ENCODE data around the gene PKDREJ.

Gene PKDREJ

DNA sequence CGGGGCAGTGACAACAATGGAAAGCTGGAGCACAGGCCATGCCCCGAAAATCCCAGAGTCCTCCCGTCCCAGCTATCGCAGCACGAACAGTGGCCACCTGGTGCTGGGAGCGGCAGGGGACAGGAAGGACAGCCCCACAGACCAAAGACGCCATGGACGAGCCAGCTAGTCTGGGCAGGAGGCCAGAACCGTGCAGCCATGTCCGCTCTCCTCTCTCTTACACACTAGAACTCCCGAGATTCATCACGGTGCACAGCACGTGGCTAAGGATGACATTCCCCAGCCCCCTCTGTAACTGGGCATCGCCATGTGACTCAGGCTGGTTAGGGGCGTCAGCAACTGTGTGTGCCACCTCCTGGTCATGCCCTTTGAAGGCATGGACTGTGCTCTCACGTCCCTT, 17.6 kb downstream of the PKDREJ start:
- TF ChIP-seq GATA1 (IDR thresholded peaks at IDR 0.05; ENCODE audit: low read depth, low read length) (no peak), POLR2A (IDR thresholded peaks at IDR 0.05; ENCODE audit: low read length) (no peak)

DNA sequence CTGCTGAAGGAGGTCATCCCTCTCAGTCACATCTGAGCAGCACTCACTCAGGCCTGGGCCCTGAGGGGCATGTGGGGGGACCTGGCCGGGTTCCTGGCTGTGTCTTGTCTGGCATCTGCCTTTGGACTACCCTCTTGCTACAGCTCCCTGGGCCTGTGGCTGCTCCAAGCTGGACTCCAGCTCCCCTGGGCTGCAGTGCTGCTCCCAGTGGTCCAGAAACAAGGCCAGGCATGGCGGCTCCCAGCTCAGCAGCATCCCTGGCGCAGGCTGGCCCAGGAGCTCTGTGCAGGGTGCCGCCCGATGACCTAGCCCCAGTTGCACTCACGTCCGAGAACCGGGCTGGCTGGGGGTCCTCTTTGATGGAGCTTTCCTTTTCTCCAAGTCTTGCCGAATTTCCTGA, 18.4 kb downstream of the PKDREJ start:
- TF ChIP-seq GATA1 (IDR thresholded peaks at IDR 0.05; ENCODE audit: low read depth, low read length), result no peak
- DNase-seq, result no peak

More for the DNA sequence above, 17.6 kb downstream of the PKDREJ start:
- DNase-seq, result no peak

DNA sequence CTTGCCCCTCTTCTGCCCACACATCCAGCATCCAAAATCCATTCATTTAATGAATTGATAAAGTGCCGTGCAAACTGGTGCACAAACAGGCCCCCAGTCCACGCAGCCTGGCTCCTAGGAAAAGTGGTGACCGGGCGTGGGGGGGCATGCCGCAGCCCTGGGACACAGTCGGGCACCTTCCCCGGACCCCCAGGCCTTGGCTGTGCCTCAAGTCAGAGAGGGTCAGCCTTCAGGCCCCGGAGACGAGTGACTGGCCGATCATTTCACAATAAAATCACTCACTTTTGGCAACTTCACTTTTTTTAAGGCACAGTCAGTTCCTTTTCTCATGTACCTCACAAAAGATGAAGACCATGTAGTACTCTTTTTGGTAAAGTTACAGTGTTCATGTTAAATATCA, 21.1 kb downstream of the PKDREJ start:
- DNase-seq, result no peak
- TF ChIP-seq GATA1 (IDR thresholded peaks at IDR 0.05; ENCODE audit: low read depth, low read length) (no peak), POLR2A (IDR thresholded peaks at IDR 0.05; ENCODE audit: low read length) (no peak)

DNA sequence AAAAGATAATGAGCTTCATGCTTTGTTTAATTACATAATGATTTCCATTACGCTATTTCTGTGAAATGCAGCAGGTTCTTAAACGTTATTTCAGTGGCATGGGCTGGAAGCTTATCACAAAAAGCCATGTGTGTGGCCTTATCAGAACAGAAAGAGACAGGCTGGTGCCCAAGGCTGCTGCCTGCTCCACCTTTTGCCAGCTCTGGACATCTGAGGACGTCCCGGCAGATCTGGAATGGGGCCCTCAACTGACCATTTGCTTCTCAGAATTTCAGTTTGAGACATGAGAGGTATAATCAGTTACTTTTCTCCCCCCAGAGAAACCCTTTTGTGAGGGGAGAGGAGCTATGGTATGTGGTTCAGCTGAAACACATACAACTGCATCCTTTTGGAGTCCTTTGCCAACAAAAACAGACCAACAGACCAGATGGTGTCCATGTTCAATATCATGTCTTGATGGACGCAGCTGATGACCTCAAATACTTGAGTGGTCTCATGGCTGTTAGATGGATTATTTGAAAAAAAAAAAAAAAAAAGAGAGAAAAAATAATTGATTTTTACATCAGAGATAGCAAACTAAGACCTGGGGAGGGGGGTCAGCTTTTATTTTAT, 21.6 kb downstream of the PKDREJ start:
- DNase-seq, result peak; percentile 89 to 96
- TF ChIP-seq GATA1 (IDR thresholded peaks at IDR 0.05; ENCODE audit: low read depth, low read length), result peak; percentile 55
- peak; percentile 62 for TF ChIP-seq POLR2A (IDR thresholded peaks at IDR 0.05; ENCODE audit: low read length)

DNA sequence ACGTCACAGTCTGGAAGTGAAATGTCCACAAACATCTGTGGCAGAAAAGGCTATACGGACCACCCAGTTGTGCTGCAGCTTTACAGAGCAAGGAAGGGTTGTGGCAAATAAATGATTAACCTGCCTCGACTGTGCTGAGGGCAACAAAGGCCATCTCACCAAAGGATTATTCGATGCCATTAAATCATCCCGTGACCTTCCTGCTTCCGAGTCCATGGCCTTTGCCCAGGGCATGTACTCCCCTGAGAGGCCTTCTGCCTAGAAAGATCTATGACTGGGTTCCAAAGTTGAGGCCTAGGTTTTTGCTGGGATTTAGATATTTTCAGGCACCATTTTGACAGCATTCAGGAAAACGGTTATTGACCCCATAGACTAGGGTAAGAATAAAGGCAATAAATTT, 22.2 kb downstream of the PKDREJ start:
- no peak for DNase-seq
- TF ChIP-seq GATA1 (IDR thresholded peaks at IDR 0.05; ENCODE audit: low read depth, low read length) (no peak), POLR2A (IDR thresholded peaks at IDR 0.05; ENCODE audit: low read length) (no peak)

DNA sequence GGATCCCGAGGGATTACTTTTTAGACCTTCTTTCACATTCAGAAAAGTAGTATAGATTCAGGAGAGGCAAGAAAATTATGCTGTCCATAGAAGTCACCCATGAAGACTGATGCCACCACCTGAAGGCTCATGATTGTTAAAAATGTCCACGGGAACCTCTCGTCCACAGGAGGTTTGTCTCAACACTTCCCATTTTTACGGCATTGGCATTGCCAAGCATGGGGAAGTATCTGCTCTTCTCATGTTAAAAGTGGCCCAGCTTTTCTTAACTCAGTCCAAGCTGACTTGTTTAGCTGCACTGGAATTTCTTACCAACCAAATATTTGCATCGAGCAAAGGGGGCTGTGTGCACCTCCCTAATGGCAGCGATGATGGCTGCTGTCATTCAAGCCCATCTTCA, 22.6 kb downstream of the PKDREJ start:
- TF ChIP-seq POLR2A (IDR thresholded peaks at IDR 0.05; ENCODE audit: low read length) (no peak), GATA1 (IDR thresholded peaks at IDR 0.05; ENCODE audit: low read depth, low read length) (no peak)
- DNase-seq, result no peak

DNA sequence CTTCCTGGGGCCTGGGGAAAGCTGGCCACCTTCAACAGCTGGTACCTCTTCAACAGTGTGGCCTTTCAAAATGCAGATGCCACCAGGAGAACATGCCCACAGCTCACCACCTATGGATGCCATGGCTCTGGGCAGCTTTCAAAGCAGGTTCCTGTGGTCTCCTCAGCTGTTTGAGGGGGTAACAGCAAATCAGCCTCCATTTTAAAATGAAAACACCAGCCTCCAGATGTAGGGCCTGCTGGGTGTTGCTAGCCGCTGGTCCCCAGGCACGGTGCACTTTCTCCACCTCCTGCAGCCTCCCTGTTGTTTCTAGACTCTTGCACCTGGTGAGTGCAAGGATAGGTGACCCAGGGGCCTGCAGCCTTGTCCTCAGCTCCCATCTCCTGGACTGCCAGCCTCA, 23.1 kb downstream of the PKDREJ start:
- DNase-seq, result no peak
- TF ChIP-seq GATA1 (IDR thresholded peaks at IDR 0.05; ENCODE audit: low read depth, low read length) (no peak), POLR2A (IDR thresholded peaks at IDR 0.05; ENCODE audit: low read length) (no peak)

DNA sequence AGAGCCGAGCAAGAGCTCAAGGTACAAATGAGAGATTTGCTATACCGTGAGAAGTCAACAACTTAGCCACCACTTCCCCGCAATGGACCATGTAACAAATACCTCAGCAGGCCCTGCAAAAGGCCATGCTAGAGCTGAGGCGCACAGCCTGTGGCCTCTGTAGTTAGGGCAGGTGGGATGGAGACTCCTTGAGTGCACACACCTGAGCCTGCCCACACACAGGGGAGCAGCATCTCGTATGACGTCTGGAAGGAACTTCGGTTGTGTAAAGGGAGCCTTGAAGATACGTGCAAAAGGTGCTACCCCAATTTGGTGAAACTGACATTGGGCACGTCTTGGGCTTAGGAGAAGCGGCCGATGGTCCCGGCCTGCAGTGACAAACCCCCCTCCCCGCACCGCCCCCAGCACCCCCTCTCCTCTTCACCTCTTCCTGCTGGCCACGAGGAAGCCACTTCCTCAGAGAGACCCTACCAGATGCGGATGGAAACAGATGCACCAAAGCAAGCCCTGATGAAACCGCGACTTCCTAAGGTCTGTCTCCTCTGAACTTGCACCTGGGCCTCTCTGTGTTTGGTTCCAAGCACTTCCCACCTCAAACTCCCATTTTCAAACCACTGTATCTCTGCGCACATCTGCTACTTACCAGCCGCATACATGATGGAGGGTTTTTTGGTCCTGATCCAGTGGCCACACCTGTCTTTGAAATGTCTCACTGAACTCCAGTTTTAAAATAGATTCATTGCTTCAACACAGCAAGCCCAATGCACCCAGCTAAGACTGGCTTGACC, 23.7 kb downstream of the PKDREJ start:
- TF ChIP-seq POLR2A (IDR thresholded peaks at IDR 0.05; ENCODE audit: low read length) (no peak), GATA1 (IDR thresholded peaks at IDR 0.05; ENCODE audit: low read depth, low read length) (no peak)
- DNase-seq, result peak; percentile 51 to 71

DNA sequence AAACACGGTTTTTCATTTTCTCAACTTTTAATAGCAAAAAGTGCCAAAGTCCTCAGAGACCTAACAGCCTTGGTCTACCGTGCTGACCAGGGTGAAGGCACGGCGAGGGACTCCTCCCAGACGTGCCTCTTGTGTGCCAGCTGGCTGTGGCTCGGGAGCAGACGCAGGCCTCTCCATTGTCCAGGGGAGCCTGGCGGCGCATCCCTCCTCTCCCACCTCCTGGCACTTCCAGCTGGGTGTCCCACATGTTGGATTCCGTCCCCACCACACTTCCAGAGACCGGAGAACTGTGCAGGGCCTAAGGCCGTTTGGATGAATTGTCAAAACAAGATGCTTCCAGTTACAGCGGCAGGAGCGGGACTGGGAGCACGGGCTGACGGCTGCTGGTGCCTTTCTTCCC, 24.6 kb downstream of the PKDREJ start:
- TF ChIP-seq GATA1 (IDR thresholded peaks at IDR 0.05; ENCODE audit: low read depth, low read length) (no peak), POLR2A (IDR thresholded peaks at IDR 0.05; ENCODE audit: low read length) (no peak)
- no peak for DNase-seq

DNA sequence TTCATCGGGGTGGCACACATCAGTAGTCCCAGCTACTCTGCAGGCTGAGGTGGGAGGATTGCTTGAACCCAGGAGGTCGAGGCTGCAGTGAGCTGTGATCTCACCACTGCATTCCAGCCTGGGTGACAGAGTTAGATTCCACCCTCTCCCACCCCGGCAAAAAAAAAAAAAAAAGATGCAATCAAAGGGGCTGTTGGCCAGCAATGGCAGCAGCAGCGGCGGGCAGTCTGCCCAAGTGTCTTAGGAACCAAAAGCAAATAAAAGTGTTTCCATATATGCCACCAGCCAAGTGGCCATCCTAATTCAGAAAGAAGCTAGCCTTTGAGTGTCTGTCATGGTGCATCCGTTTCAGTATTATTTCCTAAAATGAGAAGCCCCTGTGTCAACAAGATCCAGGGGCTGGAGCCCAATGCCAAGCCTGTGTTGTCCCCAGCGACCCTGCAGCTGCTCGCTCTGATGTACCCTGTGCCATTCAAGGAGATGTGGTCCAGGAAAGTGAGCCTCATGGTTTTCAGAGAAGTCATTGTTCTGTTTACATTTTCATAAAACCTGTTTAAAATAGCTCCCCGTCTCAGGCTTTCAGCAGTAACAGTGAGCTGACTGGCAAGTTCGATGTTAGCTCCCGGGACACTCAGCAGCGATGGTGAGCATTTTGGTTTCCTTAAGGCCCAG, 25.6 kb downstream of the PKDREJ start:
- no peak for TF ChIP-seq POLR2A (IDR thresholded peaks at IDR 0.05; ENCODE audit: low read length)
- TF ChIP-seq GATA1 (IDR thresholded peaks at IDR 0.05; ENCODE audit: low read depth, low read length), result no peak
- DNase-seq, result peak; percentile 23 to 30

DNA sequence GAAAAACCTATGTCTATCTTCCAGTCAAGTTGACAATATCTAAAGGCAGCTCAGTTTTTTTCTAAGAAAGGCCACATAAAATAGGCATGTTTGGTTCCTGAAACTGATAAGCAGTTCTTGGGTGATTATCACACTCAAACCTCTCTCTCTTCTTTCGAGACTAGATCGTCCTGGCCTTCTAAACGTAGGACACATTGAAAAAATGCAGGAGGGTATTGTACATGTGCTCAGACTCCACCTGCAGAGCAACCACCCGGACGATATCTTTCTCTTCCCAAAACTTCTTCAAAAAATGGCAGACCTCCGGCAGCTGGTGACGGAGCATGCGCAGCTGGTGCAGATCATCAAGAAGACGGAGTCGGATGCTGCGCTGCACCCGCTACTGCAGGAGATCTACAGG, 28.2 kb downstream of the PKDREJ start:
- DNase-seq, result peak; percentile 56 to 84
- no peak for TF ChIP-seq GATA1 (IDR thresholded peaks at IDR 0.05; ENCODE audit: low read depth, low read length)
- peak; percentile 81 for TF ChIP-seq POLR2A (IDR thresholded peaks at IDR 0.05; ENCODE audit: low read length)

DNA sequence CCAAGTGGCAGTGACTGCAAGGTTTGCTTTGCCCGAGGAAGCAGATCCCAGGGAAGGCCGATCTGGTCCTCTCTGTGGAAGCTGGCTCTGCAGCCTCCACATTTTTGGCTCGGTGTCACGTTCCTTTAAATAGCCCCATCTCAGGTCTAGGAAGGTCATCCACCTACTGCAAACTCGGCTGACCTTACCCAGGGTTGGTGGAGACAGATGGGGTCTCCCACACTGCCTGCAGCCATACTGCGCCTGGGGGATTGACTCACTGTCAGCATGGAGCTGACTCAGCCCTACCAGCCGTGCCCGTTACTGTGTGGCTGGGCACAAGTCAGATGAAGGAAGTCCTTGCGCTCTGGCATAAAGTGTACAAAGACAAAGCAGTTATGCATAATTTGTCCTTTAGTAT, 29.9 kb downstream of the PKDREJ start:
- DNase-seq, result peak; percentile 24 to 41
- TF ChIP-seq POLR2A (IDR thresholded peaks at IDR 0.05; ENCODE audit: low read length) (peak; percentile 16), GATA1 (IDR thresholded peaks at IDR 0.05; ENCODE audit: low read depth, low read length) (no peak)

DNA sequence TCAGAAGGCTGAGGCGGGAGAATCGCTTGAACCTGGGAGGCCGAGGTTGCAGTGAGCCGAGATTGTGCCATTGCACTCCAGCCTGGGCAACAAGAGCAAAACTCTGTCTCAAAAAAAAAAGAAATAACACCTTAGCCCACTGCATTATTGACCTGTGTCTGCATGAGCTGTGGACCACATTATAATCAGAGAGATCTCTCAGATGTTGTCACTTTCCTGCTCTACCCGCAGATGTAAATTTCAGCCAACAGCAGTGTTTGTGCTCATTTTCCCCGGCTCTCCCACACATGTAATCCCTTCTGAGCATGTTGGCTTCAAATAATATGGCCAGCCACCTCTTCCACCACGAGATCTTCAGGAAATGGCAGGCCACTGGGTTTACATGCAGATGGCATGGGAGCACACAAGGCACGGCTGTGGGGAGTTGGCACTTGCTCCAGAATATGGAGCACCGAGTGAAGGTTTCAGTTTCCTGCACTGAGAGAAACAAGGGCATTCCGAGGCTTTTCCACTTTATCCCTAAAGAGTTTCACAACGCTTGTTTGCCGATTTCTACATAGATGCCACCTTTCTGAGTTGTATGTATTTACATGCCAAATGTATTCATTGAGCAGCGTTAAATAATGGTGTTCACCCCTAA, 32.8 kb downstream of the PKDREJ start:
- no peak for TF ChIP-seq POLR2A (IDR thresholded peaks at IDR 0.05; ENCODE audit: low read length)
- no peak for TF ChIP-seq GATA1 (IDR thresholded peaks at IDR 0.05; ENCODE audit: low read depth, low read length)
- no peak for DNase-seq

DNA sequence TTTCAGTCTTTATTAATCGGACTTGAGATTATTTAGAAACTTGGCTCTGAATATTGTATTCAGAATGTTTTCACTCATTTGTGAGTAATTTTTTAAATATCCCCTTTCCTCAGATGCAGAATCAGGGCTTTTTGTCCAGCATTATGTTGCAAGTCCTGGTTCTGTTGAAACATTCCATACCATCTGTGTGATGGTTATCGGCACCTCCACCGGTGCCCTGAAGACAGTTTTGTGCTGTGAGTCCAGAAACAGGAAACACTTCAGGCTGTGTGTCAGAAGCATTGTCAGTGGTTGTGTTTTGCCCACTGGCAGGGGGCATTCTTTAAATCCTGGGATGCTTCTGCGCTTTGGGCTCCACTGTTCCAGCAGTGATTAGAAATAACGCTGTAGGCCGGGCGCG, 33.4 kb downstream of the PKDREJ start:
- TF ChIP-seq POLR2A (IDR thresholded peaks at IDR 0.05; ENCODE audit: low read length), result no peak
- TF ChIP-seq GATA1 (IDR thresholded peaks at IDR 0.05; ENCODE audit: low read depth, low read length), result no peak
- DNase-seq, result no peak
